ENCODE measurements around the gene PRSS3.
"Not testable (repeated sequence)": the region's sequence is repeated elsewhere in the genome, so short reads cannot be mapped to it uniquely, and the experiment has no call there.

The PRSS3 gene

GRCh38 chr9:33795281-33795680, at the start of gene PRSS3:
Gene PRSS3, plus strand, starts transcription at chr9:33795561. Its CDS starts 13 bp downstream, at chr9:33795574.
- H3K4me1 ChIP-seq (ENCODE audit: control insufficient read depth in 1 of 2, insufficient read depth in 2 of 2, low read length in 2 of 2), result no peaks in the 10 kb centered on the region
- H3K36me3 ChIP-seq (ENCODE audit: control insufficient read depth in 1 of 2, insufficient read depth in 2 of 2, low read length in 2 of 2), result no peaks in the 10 kb centered on the region
- H3K27me3 ChIP-seq (ENCODE audit: low read depth, low read length), result no peaks in the 10 kb centered on the region
- no peak within 1 kb of the TSS for H3K27ac ChIP-seq (ENCODE audit: low read length)
- no peaks in the 10 kb centered on the region for H3K9me3 ChIP-seq (ENCODE audit: control insufficient read depth in 1 of 2, low read length in 2 of 2)
- no peak within 1 kb of the TSS for H3K4me3 ChIP-seq (ENCODE audit: low read depth in 1 of 2, low read length in 2 of 2)

GRCh38 chr9:33748633-33749304, 46.6 kb upstream of the PRSS3 start:
- no peak overlapping the region for H3K4me3 ChIP-seq (ENCODE audit: low read depth in 1 of 2, low read length in 2 of 2)
- no peak overlapping the region for H3K27ac ChIP-seq (ENCODE audit: low read length)
- H3K36me3 ChIP-seq (ENCODE audit: control insufficient read depth in 1 of 2, insufficient read depth in 2 of 2, low read length in 2 of 2), result no peaks in the 10 kb centered on the region
- peaks cover 4% of the 10 kb centered on the region for H3K27me3 ChIP-seq (ENCODE audit: low read depth, low read length)
- H3K9me3 ChIP-seq (ENCODE audit: control insufficient read depth in 1 of 2, low read length in 2 of 2), result no peaks in the 10 kb centered on the region
- H3K4me1 ChIP-seq (ENCODE audit: control insufficient read depth in 1 of 2, insufficient read depth in 2 of 2, low read length in 2 of 2), result peaks cover 0 to 13% of the 10 kb centered on the region in 2 donors

GRCh38 chr9:33749305-33749654, 46.1 kb upstream of the PRSS3 start:
- not testable (repeated sequence) for H3K27me3 ChIP-seq (ENCODE audit: low read depth, low read length); H3K36me3 ChIP-seq (ENCODE audit: control insufficient read depth in 1 of 2, insufficient read depth in 2 of 2, low read length in 2 of 2); H3K27ac ChIP-seq (ENCODE audit: low read length); H3K9me3 ChIP-seq (ENCODE audit: control insufficient read depth in 1 of 2, low read length in 2 of 2); H3K4me3 ChIP-seq (ENCODE audit: low read depth in 1 of 2, low read length in 2 of 2)
- H3K4me1 ChIP-seq (ENCODE audit: control insufficient read depth in 1 of 2, insufficient read depth in 2 of 2, low read length in 2 of 2), result peaks cover 0 to 13% of the 10 kb centered on the region in 2 donors

GRCh38 chr9:33750307-33750838, 45.0 kb upstream of the PRSS3 start:
- Histone ChIP-seq H3K4me1 (ENCODE audit: control insufficient read depth in 1 of 2, insufficient read depth in 2 of 2, low read length in 2 of 2) (peaks cover 0 to 13% of the 10 kb centered on the region in 2 donors), H3K27me3 (ENCODE audit: low read depth, low read length) (peaks cover 4% of the 10 kb centered on the region), H3K27ac (ENCODE audit: low read length) (no peak overlapping the region), H3K4me3 (ENCODE audit: low read depth in 1 of 2, low read length in 2 of 2) (peak overlapping the region in 1 of 2 donors; percentile 35), H3K9me3 (ENCODE audit: control insufficient read depth in 1 of 2, low read length in 2 of 2) (no peaks in the 10 kb centered on the region), H3K36me3 (ENCODE audit: control insufficient read depth in 1 of 2, insufficient read depth in 2 of 2, low read length in 2 of 2) (no peaks in the 10 kb centered on the region)

GRCh38 chr9:33750839-33751339, 44.5 kb upstream of the PRSS3 start:
- Histone ChIP-seq H3K36me3 (ENCODE audit: control insufficient read depth in 1 of 2, insufficient read depth in 2 of 2, low read length in 2 of 2) (no peaks in the 10 kb centered on the region), H3K4me3 (ENCODE audit: low read depth in 1 of 2, low read length in 2 of 2) (peak overlapping the region; percentile 12 to 35), H3K9me3 (ENCODE audit: control insufficient read depth in 1 of 2, low read length in 2 of 2) (no peaks in the 10 kb centered on the region), H3K4me1 (ENCODE audit: control insufficient read depth in 1 of 2, insufficient read depth in 2 of 2, low read length in 2 of 2) (peaks cover 0 to 13% of the 10 kb centered on the region in 2 donors), H3K27ac (ENCODE audit: low read length) (no peak overlapping the region), H3K27me3 (ENCODE audit: low read depth, low read length) (peaks cover 4% of the 10 kb centered on the region)

GRCh38 chr9:33751536-33752129, 43.7 kb upstream of the PRSS3 start:
- H3K4me3 ChIP-seq (ENCODE audit: low read depth in 1 of 2, low read length in 2 of 2), result peak overlapping the region in 1 of 2 donors; percentile 12
- no peak overlapping the region for H3K27ac ChIP-seq (ENCODE audit: low read length)
- no peaks in the 10 kb centered on the region for H3K9me3 ChIP-seq (ENCODE audit: control insufficient read depth in 1 of 2, low read length in 2 of 2)
- H3K4me1 ChIP-seq (ENCODE audit: control insufficient read depth in 1 of 2, insufficient read depth in 2 of 2, low read length in 2 of 2), result peaks cover 0 to 13% of the 10 kb centered on the region in 2 donors
- H3K36me3 ChIP-seq (ENCODE audit: control insufficient read depth in 1 of 2, insufficient read depth in 2 of 2, low read length in 2 of 2), result no peaks in the 10 kb centered on the region
- peaks cover 4% of the 10 kb centered on the region for H3K27me3 ChIP-seq (ENCODE audit: low read depth, low read length)

GRCh38 chr9:33752130-33752637, 43.2 kb upstream of the PRSS3 start:
- H3K4me3 ChIP-seq (ENCODE audit: low read depth in 1 of 2, low read length in 2 of 2), result peak overlapping the region in 1 of 2 donors; percentile 21
- H3K27ac ChIP-seq (ENCODE audit: low read length), result no peak overlapping the region
- H3K4me1 ChIP-seq (ENCODE audit: control insufficient read depth in 1 of 2, insufficient read depth in 2 of 2, low read length in 2 of 2), result peaks cover 0 to 13% of the 10 kb centered on the region in 2 donors
- no peaks in the 10 kb centered on the region for H3K9me3 ChIP-seq (ENCODE audit: control insufficient read depth in 1 of 2, low read length in 2 of 2)
- H3K27me3 ChIP-seq (ENCODE audit: low read depth, low read length), result peaks cover 4% of the 10 kb centered on the region
- no peaks in the 10 kb centered on the region for H3K36me3 ChIP-seq (ENCODE audit: control insufficient read depth in 1 of 2, insufficient read depth in 2 of 2, low read length in 2 of 2)

- not testable (repeated sequence) for H3K27me3 ChIP-seq (ENCODE audit: low read depth, low read length); H3K36me3 ChIP-seq (ENCODE audit: control insufficient read depth in 1 of 2, insufficient read depth in 2 of 2, low read length in 2 of 2); H3K27ac ChIP-seq (ENCODE audit: low read length); H3K9me3 ChIP-seq (ENCODE audit: control insufficient read depth in 1 of 2, low read length in 2 of 2)
- H3K4me3 ChIP-seq (ENCODE audit: low read depth in 1 of 2, low read length in 2 of 2), result peak overlapping the region in 1 of 2 donors; percentile 21
- peaks cover 0 to 13% of the 10 kb centered on the region in 2 donors for H3K4me1 ChIP-seq (ENCODE audit: control insufficient read depth in 1 of 2, insufficient read depth in 2 of 2, low read length in 2 of 2)
Observed at GRCh38 chr9:33752789-33753188, 42.6 kb upstream of the PRSS3 start.

GRCh38 chr9:33759648-33760047, 35.7 kb upstream of the PRSS3 start:
- H3K4me1 ChIP-seq (ENCODE audit: control insufficient read depth in 1 of 2, insufficient read depth in 2 of 2, low read length in 2 of 2); H3K9me3 ChIP-seq (ENCODE audit: control insufficient read depth in 1 of 2, low read length in 2 of 2); H3K27me3 ChIP-seq (ENCODE audit: low read depth, low read length); H3K27ac ChIP-seq (ENCODE audit: low read length); H3K4me3 ChIP-seq (ENCODE audit: low read depth in 1 of 2, low read length in 2 of 2); H3K36me3 ChIP-seq (ENCODE audit: control insufficient read depth in 1 of 2, insufficient read depth in 2 of 2, low read length in 2 of 2): not testable (repeated sequence)

- no peaks in the 10 kb centered on the region for H3K9me3 ChIP-seq (ENCODE audit: control insufficient read depth in 1 of 2, low read length in 2 of 2)
- no peaks in the 10 kb centered on the region for H3K36me3 ChIP-seq (ENCODE audit: control insufficient read depth in 1 of 2, insufficient read depth in 2 of 2, low read length in 2 of 2)
- H3K4me1 ChIP-seq (ENCODE audit: control insufficient read depth in 1 of 2, insufficient read depth in 2 of 2, low read length in 2 of 2), result no peaks in the 10 kb centered on the region
- H3K27ac ChIP-seq (ENCODE audit: low read length), result no peak overlapping the region
- no peak overlapping the region for H3K4me3 ChIP-seq (ENCODE audit: low read depth in 1 of 2, low read length in 2 of 2)
- H3K27me3 ChIP-seq (ENCODE audit: low read depth, low read length), result no peaks in the 10 kb centered on the region
Observed at GRCh38 chr9:33762343-33762742, 33.0 kb upstream of the PRSS3 start.

- H3K27ac ChIP-seq (ENCODE audit: low read length); H3K4me1 ChIP-seq (ENCODE audit: control insufficient read depth in 1 of 2, insufficient read depth in 2 of 2, low read length in 2 of 2); H3K27me3 ChIP-seq (ENCODE audit: low read depth, low read length); H3K36me3 ChIP-seq (ENCODE audit: control insufficient read depth in 1 of 2, insufficient read depth in 2 of 2, low read length in 2 of 2); H3K4me3 ChIP-seq (ENCODE audit: low read depth in 1 of 2, low read length in 2 of 2); H3K9me3 ChIP-seq (ENCODE audit: control insufficient read depth in 1 of 2, low read length in 2 of 2): not testable (repeated sequence)
Observed at GRCh38 chr9:33763709-33764108, 31.7 kb upstream of the PRSS3 start.
